ENCODE measurements around the gene GALNT16. TPM values are rescaled to one million over a fixed set of nuclear protein-coding genes. Genes with fewer than 3 reads are reported as not detected.

The GALNT16 gene
- total and polyA plus RNA-seq, 2 experiments from 2014 or later, result 1.7 to 2.6 TPM

DNA sequence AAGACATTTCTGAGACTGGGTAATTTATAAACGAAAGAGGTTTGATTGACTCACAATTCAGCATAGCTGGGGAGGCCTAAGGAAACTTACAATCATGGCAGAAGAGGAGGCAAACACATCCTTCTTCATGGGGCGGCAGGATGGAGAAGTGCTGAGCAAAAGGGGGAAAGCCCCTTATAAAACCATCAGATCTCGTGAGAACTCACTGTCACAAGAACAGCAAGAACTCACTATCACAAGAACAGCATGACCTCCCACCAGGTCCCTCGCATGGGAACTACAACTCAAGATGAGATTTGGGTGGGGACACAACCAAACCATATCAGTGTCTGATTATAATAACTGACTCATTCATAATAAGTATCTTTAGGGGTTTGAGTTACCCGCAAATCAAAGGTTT lies 144.9 kb downstream of the GALNT16 start:
- Histone ChIP-seq H4K20me1 (ENCODE audit: insufficient read depth, poor library complexity, severe bottlenecking) (peaks cover 42% of the 10 kb centered on the region), H3K4me3 (no peak overlapping the region), H3K9me2 (replicated peaks; ENCODE audit: insufficient read depth) (no peaks in the 10 kb centered on the region), H3K36me3 (replicated peaks; ENCODE audit: insufficient read depth, low read depth) (no peaks in the 10 kb centered on the region), H3K9me3 (ENCODE audit: low read depth) (no peaks in the 10 kb centered on the region), H3K4me1 (ENCODE audit: insufficient read depth) (peaks cover 20% of the 10 kb centered on the region), H3K79me2 (peaks cover 99% of the 10 kb centered on the region), H2AFZ (no peak overlapping the region), H3K27me3 (no peaks in the 10 kb centered on the region), H3K27ac (no peak overlapping the region), H3K4me2 (no peak overlapping the region)
- 95% methylated on average over 5 of the region's 5 CpGs for WGBS (ENCODE audit: low lambda C conversion rate, missing lambda C conversion rate)
- no peak for DNase-seq (ENCODE audit: low spot score)
- no peak for TF ChIP-seq EZH2 (IDR thresholded peaks at IDR 0.05; ENCODE audit: borderline replicate concordance)
- no peak for TF ChIP-seq CTCF (IDR thresholded peaks at IDR 0.05; ENCODE audit: poor library complexity)
- no peak for TF ChIP-seq EZH2phosphoT487 (IDR thresholded peaks at IDR 0.05; ENCODE audit: low read depth, severe bottlenecking, unreplicated experiment)

- H3K36me3 ChIP-seq (replicated peaks; ENCODE audit: insufficient read depth, low read depth), result no peaks in the 10 kb centered on the region
- no peak overlapping the region for H3K4me3 ChIP-seq
- peaks cover 41% of the 10 kb centered on the region for H4K20me1 ChIP-seq (ENCODE audit: insufficient read depth, poor library complexity, severe bottlenecking)
- peaks cover 13% of the 10 kb centered on the region for H3K4me1 ChIP-seq (ENCODE audit: insufficient read depth)
- no peak overlapping the region for H2AFZ ChIP-seq
- H3K9me2 ChIP-seq (replicated peaks; ENCODE audit: insufficient read depth), result no peaks in the 10 kb centered on the region
- no peak overlapping the region for H3K27ac ChIP-seq
- TF ChIP-seq CTCF (IDR thresholded peaks at IDR 0.05; ENCODE audit: poor library complexity) (no peak), EZH2 (IDR thresholded peaks at IDR 0.05; ENCODE audit: borderline replicate concordance) (no peak), EZH2phosphoT487 (IDR thresholded peaks at IDR 0.05; ENCODE audit: low read depth, severe bottlenecking, unreplicated experiment) (no peak)
- no peaks in the 10 kb centered on the region for H3K9me3 ChIP-seq (ENCODE audit: low read depth)
- peaks cover 99% of the 10 kb centered on the region for H3K79me2 ChIP-seq
- H3K4me2 ChIP-seq, result no peak overlapping the region
- H3K27me3 ChIP-seq, result no peaks in the 10 kb centered on the region
- no peak for DNase-seq (ENCODE audit: low spot score)
These were observed 145.8 kb downstream of the GALNT16 start for GRCh38 chr14:69405762-69406161.

Other genes starting within 250 kb of the GALNT16 start
- 34.4 and 38.2 TPM in 2 replicates for gene DCAF5, start 107.0 kb upstream of the GALNT16 start, total RNA-seq
- 45.4 and 47.6 TPM in 2 replicates for gene DCAF5, start 107.0 kb upstream of the GALNT16 start, polyA plus RNA-seq
- gene EXD2, start 68.7 kb upstream of the GALNT16 start, total RNA-seq, result 18.1 and 18.3 TPM in 2 replicates
- 13.5 and 16.2 TPM in 2 replicates for gene EXD2, start 68.7 kb upstream of the GALNT16 start, polyA plus RNA-seq
- 147 and 163 TPM in 2 replicates for gene ERH, start 138.1 kb downstream of the GALNT16 start, total RNA-seq
- gene ERH, start 138.1 kb downstream of the GALNT16 start, polyA plus RNA-seq, result 181 and 219 TPM in 2 replicates
- gene SLC39A9, start 138.5 kb downstream of the GALNT16 start, total RNA-seq, result 109 TPM in 2 replicates
- gene SLC39A9, start 138.5 kb downstream of the GALNT16 start, polyA plus RNA-seq, result 29.4 and 33.4 TPM in 2 replicates
- not detected in 2 replicates for gene PLEKHD1, start 224.6 kb downstream of the GALNT16 start, total RNA-seq
- not detected in 2 replicates for gene PLEKHD1, start 224.6 kb downstream of the GALNT16 start, polyA plus RNA-seq